ENCODE measurements around the gene FBH1. TPM values are rescaled to one million over a fixed set of nuclear protein-coding genes. Genes with fewer than 3 reads are reported as not detected.

Gene FBH1
- total and polyA plus RNA-seq, 4 donors = 19.9 to 58.4 (median 48.1) TPM

- Histone ChIP-seq H3K36me3 (ENCODE audit: control insufficient read depth in 4 of 4, insufficient read depth in 3 of 4, low read depth in 1 of 4, low read length in 3 of 4) (peaks cover 28 to 91% (median 80%) of the 10 kb centered on the region in 4 donors), H3K9me3 (ENCODE audit: control insufficient read depth in 4 of 4, low read length in 3 of 4) (no peaks in the 10 kb centered on the region), H3K27ac (ENCODE audit: low read depth in 1 of 2, low read length in 2 of 2) (no peak overlapping the region), H3K9ac (ENCODE audit: low read depth in 1 of 2, low read length in 2 of 2) (no peak overlapping the region), H3K4me3 (ENCODE audit: low read depth in 1 of 3, low read length in 3 of 3) (no peak overlapping the region), H3K4me1 (ENCODE audit: control insufficient read depth in 4 of 4, insufficient read depth in 4 of 4, low read length in 3 of 4) (no peaks in the 10 kb centered on the region), H3K27me3 (ENCODE audit: control insufficient read depth in 4 of 4, insufficient read depth in 4 of 4, low read length in 3 of 4) (no peaks in the 10 kb centered on the region)
- no peak for TF ChIP-seq EGR1 (IDR thresholded peaks at IDR 0.05; ENCODE audit: low read depth in 2 of 2)
- TF ChIP-seq NR2F2 (IDR thresholded peaks at IDR 0.05) = no peak
- no peak for TF ChIP-seq HNF4A (conservative IDR thresholded peaks at IDR 0.05)
- TF ChIP-seq GABPA (IDR thresholded peaks at IDR 0.05 in 1 of 2, conservative IDR thresholded peaks at IDR 0.05 in 1 of 2) = no peak
- no peak for TF ChIP-seq JUND (IDR thresholded peaks at IDR 0.05)
- no peak for TF ChIP-seq YY1 (IDR thresholded peaks at IDR 0.05)
- TF ChIP-seq TAF1 (conservative IDR thresholded peaks at IDR 0.05) = no peak
- TF ChIP-seq, protein P1, sequence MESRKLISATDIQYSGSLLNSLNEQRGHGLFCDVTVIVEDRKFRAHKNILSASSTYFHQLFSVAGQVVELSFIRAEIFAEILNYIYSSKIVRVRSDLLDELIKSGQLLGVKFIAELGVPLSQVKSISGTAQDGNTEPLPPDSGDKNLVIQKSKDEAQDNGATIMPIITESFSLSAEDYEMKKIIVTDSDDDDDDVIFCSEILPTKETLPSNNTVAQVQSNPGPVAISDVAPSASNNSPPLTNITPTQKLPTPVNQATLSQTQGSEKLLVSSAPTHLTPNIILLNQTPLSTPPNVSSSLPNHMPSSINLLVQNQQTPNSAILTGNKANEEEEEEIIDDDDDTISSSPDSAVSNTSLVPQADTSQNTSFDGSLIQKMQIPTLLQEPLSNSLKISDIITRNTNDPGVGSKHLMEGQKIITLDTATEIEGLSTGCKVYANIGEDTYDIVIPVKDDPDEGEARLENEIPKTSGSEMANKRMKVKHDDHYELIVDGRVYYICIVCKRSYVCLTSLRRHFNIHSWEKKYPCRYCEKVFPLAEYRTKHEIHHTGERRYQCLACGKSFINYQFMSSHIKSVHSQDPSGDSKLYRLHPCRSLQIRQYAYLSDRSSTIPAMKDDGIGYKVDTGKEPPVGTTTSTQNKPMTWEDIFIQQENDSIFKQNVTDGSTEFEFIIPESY (IDR thresholded peaks at IDR 0.05) = no peak
- no peak for TF ChIP-seq RAD21 (IDR thresholded peaks at IDR 0.05)
- TF ChIP-seq FOXA1 (IDR thresholded peaks at IDR 0.05) = no peak
- no peak for TF ChIP-seq FOXA2 (IDR thresholded peaks at IDR 0.05)
- DNase-seq (ENCODE audit: low spot score) = no peak
- WGBS = 98% methylated on average over 13 of the region's 13 CpGs
Observed at GRCh38 chr10:5917305-5917704, 27.3 kb downstream of the FBH1 start.

DNA sequence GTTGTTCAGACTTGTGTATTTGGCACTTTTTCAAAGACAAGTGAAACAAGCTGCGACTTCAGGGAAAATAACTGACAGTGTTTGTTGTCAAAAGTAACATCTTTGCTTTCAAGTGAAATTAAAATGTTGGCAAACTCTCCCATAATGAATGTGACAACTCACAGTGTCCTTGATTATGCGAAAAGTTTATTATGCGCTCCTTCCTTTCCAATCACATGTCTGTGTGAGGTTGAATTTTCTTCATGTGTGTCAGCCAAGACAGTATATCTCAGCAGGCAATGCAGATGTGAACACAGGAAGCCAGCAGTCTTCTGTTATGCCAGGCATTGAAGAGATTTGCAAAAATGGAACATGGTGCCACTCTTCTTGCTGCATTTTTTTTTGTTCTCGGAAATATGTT is 28.7 kb downstream of the FBH1 start:
- no peak for DNase-seq (ENCODE audit: low spot score)
- TF ChIP-seq, protein P2, sequence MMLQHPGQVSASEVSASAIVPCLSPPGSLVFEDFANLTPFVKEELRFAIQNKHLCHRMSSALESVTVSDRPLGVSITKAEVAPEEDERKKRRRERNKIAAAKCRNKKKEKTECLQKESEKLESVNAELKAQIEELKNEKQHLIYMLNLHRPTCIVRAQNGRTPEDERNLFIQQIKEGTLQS (IDR thresholded peaks at IDR 0.05) = no peak
- TF ChIP-seq TAF1 (conservative IDR thresholded peaks at IDR 0.05) = no peak
- no peak for TF ChIP-seq NR2F2 (IDR thresholded peaks at IDR 0.05)
- no peak for TF ChIP-seq GABPA (IDR thresholded peaks at IDR 0.05 in 1 of 2, conservative IDR thresholded peaks at IDR 0.05 in 1 of 2)
- no peak for TF ChIP-seq RXRA (IDR thresholded peaks at IDR 0.05)
- TF ChIP-seq FOXA2 (IDR thresholded peaks at IDR 0.05) = no peak
- no peak for TF ChIP-seq RAD21 (IDR thresholded peaks at IDR 0.05)
- TF ChIP-seq, protein P1 (IDR thresholded peaks at IDR 0.05) = no peak
- no peak for TF ChIP-seq REST (IDR thresholded peaks at IDR 0.05)
- TF ChIP-seq EGR1 (IDR thresholded peaks at IDR 0.05; ENCODE audit: low read depth in 2 of 2) = no peak
- no peak for TF ChIP-seq YY1 (IDR thresholded peaks at IDR 0.05)
- TF ChIP-seq CTCF (IDR thresholded peaks at IDR 0.05; ENCODE audit: low read depth, low read length, missing input control) = no peak
- no peak for TF ChIP-seq HNF4A (conservative IDR thresholded peaks at IDR 0.05)
- no peak for TF ChIP-seq HNF4G (IDR thresholded peaks at IDR 0.05)
- no peak for TF ChIP-seq FOXA1 (IDR thresholded peaks at IDR 0.05)
- no peak for TF ChIP-seq MAX (IDR thresholded peaks at IDR 0.05)
- no peak for TF ChIP-seq JUND (IDR thresholded peaks at IDR 0.05)
- no peak overlapping the region for H3K9ac ChIP-seq (ENCODE audit: low read depth in 1 of 2, low read length in 2 of 2)
- WGBS = 95% methylated on average over 4 of the region's 4 CpGs
- no peaks in the 10 kb centered on the region for H3K27me3 ChIP-seq (ENCODE audit: control insufficient read depth in 4 of 4, insufficient read depth in 4 of 4, low read length in 3 of 4)
- H3K36me3 ChIP-seq (ENCODE audit: control insufficient read depth in 4 of 4, insufficient read depth in 3 of 4, low read depth in 1 of 4, low read length in 3 of 4) = peaks cover 27 to 93% (median 79%) of the 10 kb centered on the region in 4 donors
- H3K4me1 ChIP-seq (ENCODE audit: control insufficient read depth in 4 of 4, insufficient read depth in 4 of 4, low read length in 3 of 4) = no peaks in the 10 kb centered on the region
- H3K4me3 ChIP-seq (ENCODE audit: low read depth in 1 of 3, low read length in 3 of 3) = no peak overlapping the region
- H3K27ac ChIP-seq (ENCODE audit: low read depth in 1 of 2, low read length in 2 of 2) = no peak overlapping the region
- H3K9me3 ChIP-seq (ENCODE audit: control insufficient read depth in 4 of 4, low read length in 3 of 4) = no peaks in the 10 kb centered on the region
